Measurements from ENCODE around the gene CORO7.

The CORO7 gene

DNA sequence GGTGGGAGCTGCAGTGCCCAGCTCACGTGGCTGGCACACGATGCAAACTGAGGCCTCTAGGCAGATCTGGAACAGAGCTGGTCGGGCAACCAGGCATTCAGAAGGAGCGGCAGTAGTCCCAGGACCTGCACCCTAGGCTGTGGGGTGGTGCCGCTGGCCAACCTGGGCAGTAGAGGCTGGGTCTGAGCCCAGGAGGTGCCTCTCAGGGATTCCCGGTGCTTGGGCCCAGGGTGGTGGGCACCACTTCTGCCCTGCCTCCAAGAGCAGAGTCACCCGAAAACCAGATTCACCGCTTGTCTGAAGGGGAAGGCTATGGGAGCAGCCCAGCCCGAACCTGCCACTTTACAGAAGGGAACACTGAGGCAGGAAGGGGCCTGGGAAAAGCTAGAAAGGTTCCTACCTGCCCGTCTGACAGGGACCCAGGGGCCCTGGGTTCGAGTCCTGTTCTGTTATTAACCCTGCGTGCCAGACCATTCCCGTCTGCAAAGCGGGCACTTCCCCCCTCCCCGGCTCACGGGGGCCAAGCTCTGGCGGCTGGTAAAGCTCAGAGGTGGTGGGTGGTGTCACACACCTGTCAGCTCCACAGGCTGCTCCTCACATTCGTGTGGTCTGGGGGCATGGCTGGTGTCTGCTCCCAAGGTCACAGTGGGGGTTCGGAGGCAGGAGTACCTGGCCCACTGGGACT lies 83.6 kb downstream of the CORO7 start:
- TF ChIP-seq, protein P1, sequence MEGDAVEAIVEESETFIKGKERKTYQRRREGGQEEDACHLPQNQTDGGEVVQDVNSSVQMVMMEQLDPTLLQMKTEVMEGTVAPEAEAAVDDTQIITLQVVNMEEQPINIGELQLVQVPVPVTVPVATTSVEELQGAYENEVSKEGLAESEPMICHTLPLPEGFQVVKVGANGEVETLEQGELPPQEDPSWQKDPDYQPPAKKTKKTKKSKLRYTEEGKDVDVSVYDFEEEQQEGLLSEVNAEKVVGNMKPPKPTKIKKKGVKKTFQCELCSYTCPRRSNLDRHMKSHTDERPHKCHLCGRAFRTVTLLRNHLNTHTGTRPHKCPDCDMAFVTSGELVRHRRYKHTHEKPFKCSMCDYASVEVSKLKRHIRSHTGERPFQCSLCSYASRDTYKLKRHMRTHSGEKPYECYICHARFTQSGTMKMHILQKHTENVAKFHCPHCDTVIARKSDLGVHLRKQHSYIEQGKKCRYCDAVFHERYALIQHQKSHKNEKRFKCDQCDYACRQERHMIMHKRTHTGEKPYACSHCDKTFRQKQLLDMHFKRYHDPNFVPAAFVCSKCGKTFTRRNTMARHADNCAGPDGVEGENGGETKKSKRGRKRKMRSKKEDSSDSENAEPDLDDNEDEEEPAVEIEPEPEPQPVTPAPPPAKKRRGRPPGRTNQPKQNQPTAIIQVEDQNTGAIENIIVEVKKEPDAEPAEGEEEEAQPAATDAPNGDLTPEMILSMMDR (conservative IDR thresholded peaks at IDR 0.05): no peak
- no peak for TF ChIP-seq ZFX (IDR thresholded peaks at IDR 0.05)
- no peak overlapping the region for H3K27ac ChIP-seq

DNA sequence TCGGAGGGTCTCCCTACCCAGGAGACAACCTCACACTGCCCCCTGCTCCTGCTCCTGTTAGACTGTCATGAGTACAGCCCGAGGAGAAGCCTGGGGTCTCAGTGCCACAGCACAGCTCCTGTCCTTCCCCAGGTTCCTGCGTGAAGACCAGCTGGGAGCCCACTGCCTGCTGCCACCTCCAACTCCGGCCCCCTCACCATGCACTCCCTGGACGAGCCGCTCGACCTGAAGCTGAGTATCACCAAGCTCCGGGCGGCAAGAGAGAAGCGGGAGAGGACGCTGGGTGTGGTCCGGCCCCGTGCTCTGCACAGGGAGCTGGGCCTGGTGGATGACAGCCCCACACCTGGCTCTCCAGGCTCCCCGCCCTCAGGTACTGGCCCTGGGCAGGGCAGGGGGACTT lies 84.3 kb downstream of the CORO7 start:
- no peak overlapping the region for H3K27ac ChIP-seq
- TF ChIP-seq, protein P1 (conservative IDR thresholded peaks at IDR 0.05): no peak
- no peak for TF ChIP-seq ZFX (IDR thresholded peaks at IDR 0.05)

DNA sequence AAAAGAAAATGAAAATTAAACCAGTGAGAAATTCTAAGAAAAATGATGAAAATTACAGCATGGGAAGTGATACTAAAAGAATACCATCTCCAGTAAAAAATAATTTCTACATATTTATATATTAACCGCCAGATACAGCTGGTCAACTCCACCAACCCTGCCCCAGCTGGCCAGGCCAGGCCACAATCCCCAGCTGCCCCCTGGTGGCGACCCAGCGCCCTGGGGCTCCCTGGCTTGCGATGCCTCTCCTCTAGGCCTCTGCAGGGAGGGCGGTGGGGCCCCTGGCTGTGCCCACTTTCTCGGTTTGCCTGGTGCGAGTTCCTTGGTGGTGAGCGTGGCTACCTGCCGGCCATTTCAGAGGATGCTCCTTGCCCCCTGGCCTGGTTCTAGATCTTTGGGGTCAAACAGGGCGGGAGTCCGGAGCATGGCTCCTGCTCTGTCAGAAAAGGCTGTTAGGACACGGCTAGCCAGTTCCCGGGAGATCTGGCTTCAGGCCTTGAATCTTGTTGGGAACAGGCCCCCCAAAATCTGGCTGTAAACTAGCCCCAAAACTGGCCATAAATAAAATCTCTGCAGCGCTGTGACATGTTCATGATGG lies 86.0 kb downstream of the CORO7 start:
- TF ChIP-seq, protein P1 (conservative IDR thresholded peaks at IDR 0.05): peak; percentile 92
- no peak for TF ChIP-seq ZFX (IDR thresholded peaks at IDR 0.05)

DNA sequence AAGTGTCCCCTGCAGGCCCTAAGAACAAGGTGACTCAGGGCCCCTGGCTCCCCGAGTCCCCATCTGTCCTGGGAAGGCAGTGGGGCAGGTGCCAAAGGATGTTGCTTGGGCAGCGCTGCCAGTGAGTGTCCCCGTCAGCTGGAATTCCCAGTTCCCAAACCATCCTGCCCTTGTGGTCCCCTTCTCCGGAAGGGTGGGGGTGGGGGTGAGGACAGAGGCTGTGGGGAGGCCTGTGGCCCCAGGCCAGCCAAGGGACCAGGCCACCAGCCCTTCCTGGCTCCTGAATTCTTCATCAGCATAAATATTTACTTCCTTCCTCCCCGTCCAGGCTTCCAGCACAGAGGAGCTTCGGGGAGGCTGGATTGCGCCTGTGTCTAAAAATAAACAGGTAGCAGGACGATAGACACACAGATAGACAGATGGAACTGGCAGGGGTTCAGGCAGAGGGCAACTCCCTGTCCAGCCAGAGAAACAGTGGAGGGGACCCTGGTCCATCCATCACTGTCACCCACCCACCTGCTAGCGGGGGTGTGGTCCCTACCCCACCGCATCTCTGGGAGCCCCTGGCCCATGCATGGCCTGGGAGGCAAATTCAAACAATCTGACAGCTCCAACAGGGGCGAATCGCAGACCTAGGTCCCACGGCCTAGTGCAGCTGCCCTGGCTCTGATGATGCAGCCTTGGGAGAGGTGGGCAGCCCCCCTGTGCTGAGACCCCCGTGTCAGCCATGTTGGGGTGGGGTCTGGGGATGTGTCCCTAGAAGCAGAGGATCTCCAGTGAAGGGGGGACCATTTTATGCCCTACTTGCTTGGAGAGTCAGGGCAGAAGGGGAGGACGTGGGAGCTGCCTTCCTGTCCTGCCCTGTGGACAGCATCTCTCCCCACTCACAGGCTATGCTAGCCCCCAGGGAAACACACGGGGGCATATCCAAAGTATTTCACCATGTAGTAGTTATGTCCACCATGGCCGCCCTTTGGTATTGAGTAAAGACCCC lies 87.3 kb downstream of the CORO7 start:
- H3K27ac ChIP-seq: no peak overlapping the region
- TF ChIP-seq ZFX (IDR thresholded peaks at IDR 0.05): no peak
- TF ChIP-seq, protein P1 (conservative IDR thresholded peaks at IDR 0.05): no peak

More for the DNA sequence above, 86.0 kb downstream of the CORO7 start:
- H3K27ac ChIP-seq: no peak overlapping the region

DNA sequence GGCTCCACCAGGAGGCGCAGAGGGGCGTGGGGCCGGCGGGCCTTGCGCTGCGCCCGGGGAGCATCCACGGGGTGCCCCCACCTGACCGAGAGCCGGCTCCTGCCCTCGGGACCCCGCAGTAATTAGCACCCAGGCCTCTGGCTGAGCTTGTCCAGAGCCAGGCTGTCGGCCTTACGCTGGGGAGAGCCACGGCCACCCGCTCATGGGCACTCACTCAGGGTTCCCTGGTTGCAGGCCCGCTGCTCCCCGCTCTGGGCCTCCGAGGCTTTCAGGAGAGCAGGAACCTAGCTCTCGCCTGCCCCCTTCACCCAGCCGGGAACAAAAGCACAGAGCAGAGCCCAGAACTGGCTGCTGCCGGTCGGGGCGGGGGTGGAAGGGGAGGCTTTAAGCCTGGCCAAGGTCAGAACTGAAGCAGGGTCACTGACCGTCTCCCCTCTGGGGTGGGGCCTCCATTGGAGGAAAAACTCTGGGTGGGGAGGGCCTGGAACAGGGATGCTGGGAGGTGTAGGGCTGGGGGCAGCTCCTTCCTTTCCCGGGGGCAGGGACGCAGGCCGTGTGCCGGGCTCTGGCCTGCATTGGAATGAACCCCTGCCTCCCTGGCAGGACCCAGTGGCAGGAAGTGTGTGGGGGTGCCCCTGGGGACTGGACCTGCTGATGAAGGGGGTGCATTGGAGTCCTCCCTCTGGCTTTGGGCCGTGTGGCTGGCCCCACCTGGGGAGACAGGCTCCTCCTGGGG lies 88.2 kb downstream of the CORO7 start:
- TF ChIP-seq, protein P1 (conservative IDR thresholded peaks at IDR 0.05): no peak
- no peak for TF ChIP-seq ZFX (IDR thresholded peaks at IDR 0.05)

DNA sequence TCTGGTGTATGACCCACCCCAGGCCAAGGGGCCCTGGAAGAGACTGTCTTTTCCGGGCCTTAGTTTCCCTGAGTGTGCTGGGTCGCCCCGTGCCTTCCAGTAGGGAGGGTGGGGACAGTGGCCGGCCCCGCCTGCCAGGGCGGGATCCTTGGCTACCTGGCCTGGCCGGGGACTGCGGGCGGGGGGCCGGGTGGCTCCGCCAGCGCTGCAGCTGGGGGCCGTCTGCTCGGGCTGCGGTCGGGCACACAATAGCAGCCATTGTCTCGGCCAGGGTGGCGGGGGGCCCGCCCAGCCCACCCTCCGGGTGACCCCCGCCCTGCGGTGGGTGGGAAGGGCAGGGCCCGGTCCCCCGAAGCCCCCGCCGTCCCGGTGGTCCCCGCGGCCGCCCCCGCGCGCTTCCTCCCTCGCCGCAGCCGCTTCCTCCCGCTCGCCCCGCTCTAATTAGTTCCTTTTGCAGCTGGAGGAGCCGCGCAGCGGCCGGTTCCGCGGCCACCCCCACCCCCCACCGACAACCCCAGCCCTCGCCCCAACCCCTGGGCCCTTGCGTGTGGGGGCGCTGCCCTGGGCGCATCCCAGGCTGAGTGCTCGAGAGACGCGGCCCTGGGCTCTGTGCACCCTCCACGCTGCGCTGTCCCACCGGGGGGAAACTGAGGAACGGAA lies 88.9 kb downstream of the CORO7 start:
- H3K27ac ChIP-seq: no peak overlapping the region
- TF ChIP-seq ZFX (IDR thresholded peaks at IDR 0.05): no peak
- TF ChIP-seq, protein P1 (conservative IDR thresholded peaks at IDR 0.05): no peak

More for the DNA sequence above, 88.2 kb downstream of the CORO7 start:
- no peak overlapping the region for H3K27ac ChIP-seq
